ENCODE data around the gene CD28. TPM values are rescaled to one million over a fixed set of nuclear protein-coding genes. Genes with fewer than 3 reads are reported as not detected.

Gene CD28
- polyA plus RNA-seq, 3 donors from 2014 or later = 0.04 to 0.37 (median 0.13) TPM

DNA sequence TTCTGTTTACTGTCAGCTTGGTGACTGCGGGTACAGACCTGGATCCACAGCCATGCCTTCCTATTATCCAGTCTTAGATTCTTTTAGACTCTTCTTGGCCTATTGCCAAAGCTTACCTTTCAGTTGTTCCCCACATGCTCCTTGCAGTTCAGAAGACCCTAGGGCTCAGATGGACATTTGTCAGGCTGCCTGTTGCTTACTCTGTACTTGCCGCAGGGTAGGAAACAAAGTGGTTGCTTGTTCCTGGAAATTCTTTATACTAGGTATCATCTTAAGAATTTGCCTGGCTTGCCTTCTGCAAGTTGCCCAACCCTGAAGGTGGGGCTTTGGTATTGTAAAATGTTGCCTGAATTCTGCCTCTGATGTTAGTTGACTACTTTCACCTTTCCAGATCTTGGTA is 24.4 kb downstream of the CD28 start:
- Mint-ChIP-seq H3K4me1 (no peaks in the 10 kb centered on the region), H3K27ac (no peak overlapping the region), H3K9me3 (no peaks in the 10 kb centered on the region), H3K27me3 (ENCODE audit: low read depth in 3 of 3) (peaks cover 0 to 6% (median 5%) of the 10 kb centered on the region in 3 donors), H3K4me3 (no peak overlapping the region), H3K36me3 (peaks cover 0 to 3% (median 0%) of the 10 kb centered on the region in 3 donors)
- DNase-seq = no peak

DNA sequence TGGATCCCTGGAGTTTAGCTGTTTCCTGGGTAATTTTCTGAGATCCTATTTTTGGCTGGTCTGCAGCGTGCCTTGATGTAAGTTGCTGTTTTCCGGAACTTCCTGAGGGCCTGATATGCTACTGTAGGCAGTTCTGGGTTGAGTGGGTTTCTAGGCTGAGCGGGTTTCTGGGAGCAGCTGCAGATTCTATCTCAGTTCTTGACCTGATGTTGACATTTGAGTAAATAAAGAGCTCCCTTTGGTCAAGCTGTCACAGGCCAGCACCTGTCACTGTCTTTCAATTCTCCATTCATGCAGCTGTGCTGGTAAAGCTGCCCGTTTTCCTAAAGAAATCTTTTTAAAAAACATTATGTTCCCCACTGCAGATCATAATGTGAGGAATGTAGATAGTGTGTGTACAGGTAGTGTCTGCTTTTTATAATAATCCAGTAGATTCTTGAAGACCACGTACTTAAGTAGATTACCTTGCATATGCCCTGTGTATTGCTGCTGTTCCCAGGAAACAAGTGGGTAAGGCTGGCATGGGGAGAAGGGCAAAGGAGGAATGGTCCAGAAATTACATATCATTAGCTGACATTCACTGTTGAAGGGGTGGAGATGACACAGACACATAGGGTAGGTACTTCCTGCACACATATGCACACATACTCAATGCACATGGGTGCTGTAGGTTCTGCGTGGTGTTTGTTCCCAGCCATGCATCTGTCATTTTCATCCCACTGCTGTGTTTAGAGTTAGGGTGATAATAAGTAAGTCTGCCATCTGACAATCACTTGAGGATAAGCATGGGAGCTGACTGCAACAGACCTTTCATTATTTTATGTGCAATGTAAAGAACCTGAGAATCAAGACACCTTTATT is 25.9 kb downstream of the CD28 start:
- Mint-ChIP-seq H3K27ac (no peak overlapping the region), H3K36me3 (no peaks in the 10 kb centered on the region), H3K9me3 (no peaks in the 10 kb centered on the region), H3K4me3 (no peak overlapping the region), H3K4me1 (no peaks in the 10 kb centered on the region), H3K27me3 (ENCODE audit: low read depth in 3 of 3) (peaks cover 0 to 6% (median 5%) of the 10 kb centered on the region in 3 donors)
- no peak for DNase-seq

DNA sequence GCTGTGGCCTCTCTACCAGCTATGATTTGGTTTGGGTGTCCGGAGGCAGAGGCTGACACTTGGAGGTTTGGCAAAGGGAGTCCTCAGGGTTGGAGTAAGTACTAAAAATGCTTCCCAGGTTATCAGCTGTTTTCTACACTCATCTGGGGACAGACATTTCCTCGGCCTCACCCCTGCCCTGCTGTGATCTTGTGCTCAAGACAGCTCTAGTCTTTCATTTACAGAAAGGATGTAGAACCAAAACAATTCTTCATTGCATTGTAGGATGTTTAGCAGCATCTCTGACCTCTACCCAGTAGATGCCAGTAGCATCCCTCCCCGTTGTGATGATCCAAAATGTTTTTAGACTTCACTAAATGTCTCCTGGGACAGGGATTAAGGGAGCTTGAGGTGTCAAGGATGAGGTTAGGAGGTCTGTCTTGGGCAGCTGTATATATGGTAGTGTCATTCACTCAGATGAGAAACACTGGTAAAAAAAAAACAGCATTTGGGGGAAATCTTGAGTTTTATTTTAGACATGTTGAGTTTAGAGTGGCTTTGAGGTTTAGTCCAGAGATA is 26.6 kb downstream of the CD28 start:
- Mint-ChIP-seq H3K4me1 (no peaks in the 10 kb centered on the region), H3K27ac (no peak overlapping the region), H3K9me3 (no peaks in the 10 kb centered on the region), H3K27me3 (ENCODE audit: low read depth in 3 of 3) (peaks cover 0 to 5% (median 5%) of the 10 kb centered on the region in 3 donors), H3K36me3 (no peaks in the 10 kb centered on the region), H3K4me3 (no peak overlapping the region)
- no peak for DNase-seq

DNA sequence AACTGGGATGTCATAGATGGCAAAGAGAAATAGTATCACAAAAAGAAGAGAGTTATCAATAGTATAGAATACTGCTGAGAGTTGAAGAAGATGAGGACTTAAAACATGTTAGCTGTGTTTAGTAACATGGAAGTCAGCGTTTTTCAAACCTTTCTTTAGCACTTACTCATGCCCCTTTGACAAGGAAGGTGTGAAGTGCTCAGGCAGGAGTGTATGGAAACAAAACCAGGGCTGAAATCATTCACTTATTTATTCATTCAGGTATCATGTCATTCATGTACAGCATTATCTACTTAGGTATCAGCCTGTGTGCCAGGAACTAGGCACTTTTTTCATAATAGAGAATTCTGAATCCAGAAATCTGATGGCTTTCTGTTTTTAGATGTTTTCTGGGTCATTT is 27.2 kb downstream of the CD28 start:
- Mint-ChIP-seq H3K27me3 (ENCODE audit: low read depth in 3 of 3) (peaks cover 0 to 5% (median 5%) of the 10 kb centered on the region in 3 donors), H3K4me1 (no peaks in the 10 kb centered on the region), H3K36me3 (no peaks in the 10 kb centered on the region), H3K4me3 (no peak overlapping the region), H3K9me3 (no peaks in the 10 kb centered on the region), H3K27ac (no peak overlapping the region)
- no peak for DNase-seq

DNA sequence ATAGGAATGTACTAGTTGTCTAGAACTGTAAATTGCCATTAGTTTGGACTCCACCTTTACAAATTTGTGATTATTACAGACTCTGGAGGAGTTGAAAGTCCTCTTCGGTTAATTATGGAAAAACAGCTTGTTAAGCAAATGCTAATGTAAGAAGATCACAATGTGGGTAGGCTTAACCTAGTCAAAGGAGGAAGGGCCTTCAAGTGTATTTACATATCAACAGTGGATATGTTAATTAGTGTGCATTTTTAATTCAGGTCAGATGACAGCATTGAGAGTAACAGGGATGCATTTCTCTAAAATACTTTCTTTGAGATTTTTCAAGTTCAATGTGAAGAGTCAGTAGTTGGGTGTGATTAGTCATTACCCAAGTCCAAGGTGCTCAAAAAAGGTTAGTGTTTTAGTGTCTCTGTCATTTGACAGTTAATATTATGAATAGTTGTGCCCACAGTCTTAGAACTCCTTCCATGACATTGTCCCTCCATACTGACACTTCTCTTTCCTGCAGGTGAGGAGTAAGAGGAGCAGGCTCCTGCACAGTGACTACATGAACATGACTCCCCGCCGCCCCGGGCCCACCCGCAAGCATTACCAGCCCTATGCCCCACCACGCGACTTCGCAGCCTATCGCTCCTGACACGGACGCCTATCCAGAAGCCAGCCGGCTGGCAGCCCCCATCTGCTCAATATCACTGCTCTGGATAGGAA is 28.0 kb downstream of the CD28 start:
- Mint-ChIP-seq H3K9me3 (no peaks in the 10 kb centered on the region), H3K4me1 (no peaks in the 10 kb centered on the region), H3K27ac (no peak overlapping the region), H3K27me3 (ENCODE audit: low read depth in 3 of 3) (peaks cover 2 to 5% (median 5%) of the 10 kb centered on the region in 3 donors), H3K4me3 (no peak overlapping the region), H3K36me3 (no peaks in the 10 kb centered on the region)
- DNase-seq = no peak

DNA sequence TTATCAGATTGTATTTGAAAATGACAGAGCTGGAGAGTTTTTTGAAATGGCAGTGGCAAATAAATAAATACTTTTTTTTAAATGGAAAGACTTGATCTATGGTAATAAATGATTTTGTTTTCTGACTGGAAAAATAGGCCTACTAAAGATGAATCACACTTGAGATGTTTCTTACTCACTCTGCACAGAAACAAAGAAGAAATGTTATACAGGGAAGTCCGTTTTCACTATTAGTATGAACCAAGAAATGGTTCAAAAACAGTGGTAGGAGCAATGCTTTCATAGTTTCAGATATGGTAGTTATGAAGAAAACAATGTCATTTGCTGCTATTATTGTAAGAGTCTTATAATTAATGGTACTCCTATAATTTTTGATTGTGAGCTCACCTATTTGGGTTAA is 30.9 kb downstream of the CD28 start:
- peaks cover 0 to 5% (median 2%) of the 10 kb centered on the region in 3 donors for H3K27me3 Mint-ChIP-seq (ENCODE audit: low read depth in 3 of 3)
- no peaks in the 10 kb centered on the region for H3K36me3 Mint-ChIP-seq
- no peak overlapping the region for H3K4me3 Mint-ChIP-seq
- H3K4me1 Mint-ChIP-seq = peaks cover 9 to 16% of the 10 kb centered on the region in 2 donors
- no peak for DNase-seq
- no peak overlapping the region for H3K27ac Mint-ChIP-seq
- H3K9me3 Mint-ChIP-seq = no peaks in the 10 kb centered on the region

DNA sequence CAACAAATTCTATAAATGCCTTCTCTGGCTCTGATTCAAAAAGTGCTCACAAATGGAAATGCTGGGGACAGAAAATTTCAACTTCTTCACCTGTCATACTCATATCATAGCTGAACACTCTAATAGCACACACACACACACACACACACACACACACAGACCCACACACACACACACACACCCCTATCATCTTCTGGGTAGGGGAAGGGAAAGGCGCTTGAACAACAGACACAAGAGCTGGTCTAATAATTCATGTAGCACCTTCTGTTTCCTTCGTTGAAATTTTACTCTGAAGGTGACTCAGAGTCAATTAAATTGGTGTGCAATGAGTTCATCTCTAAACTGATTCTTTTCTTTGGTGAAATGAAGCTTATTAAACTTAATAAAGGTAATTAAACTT is 32.9 kb downstream of the CD28 start:
- Mint-ChIP-seq H3K9me3 (no peaks in the 10 kb centered on the region), H3K27me3 (ENCODE audit: low read depth in 3 of 3) (peaks cover 0 to 4% (median 2%) of the 10 kb centered on the region in 3 donors), H3K27ac (no peak overlapping the region), H3K36me3 (no peaks in the 10 kb centered on the region), H3K4me1 (peaks cover 9 to 16% of the 10 kb centered on the region in 2 donors), H3K4me3 (no peak overlapping the region)
- no peak for DNase-seq

DNA sequence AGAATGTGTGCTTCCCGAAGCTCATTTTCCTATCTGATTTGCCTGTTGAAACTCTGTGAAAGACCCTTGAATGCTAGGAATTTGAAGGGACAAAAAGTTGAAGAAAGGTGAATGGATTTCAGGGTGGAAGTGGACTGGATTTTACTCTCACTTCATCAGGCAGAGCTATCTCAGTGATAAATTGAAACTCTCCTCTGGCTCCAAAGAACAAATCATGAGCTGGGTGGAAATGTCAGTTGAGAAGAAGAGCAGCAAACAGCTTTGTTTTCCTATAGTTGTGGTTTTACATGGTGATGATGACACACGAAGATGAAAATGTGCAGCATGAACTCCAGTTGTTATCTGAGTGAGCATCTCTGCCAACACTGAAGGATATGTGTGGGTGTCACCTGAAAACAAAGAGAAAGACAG is 34.4 kb downstream of the CD28 start:
- no peak for DNase-seq

DNA sequence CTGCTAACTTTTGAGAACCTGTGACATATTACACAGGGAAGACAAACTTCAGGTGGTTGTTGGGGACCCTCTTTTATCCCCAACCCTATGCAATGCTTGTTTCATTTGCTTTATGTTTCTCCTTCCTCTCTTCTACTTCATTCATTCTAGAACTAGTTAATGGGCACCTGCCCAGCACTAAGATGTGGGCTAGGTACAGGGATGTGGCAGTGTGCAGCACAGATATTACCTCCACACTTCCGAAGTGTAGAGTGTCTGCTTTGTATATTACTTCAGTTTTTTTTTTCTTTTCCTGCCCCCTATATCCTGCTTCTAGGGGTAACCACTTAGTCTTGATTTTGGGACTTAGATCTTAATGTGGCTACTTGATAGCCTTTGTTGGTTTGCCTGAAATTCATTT is 35.1 kb downstream of the CD28 start:
- no peaks in the 10 kb centered on the region for H3K9me3 Mint-ChIP-seq
- no peaks in the 10 kb centered on the region for H3K36me3 Mint-ChIP-seq
- peaks cover 9 to 16% of the 10 kb centered on the region in 2 donors for H3K4me1 Mint-ChIP-seq
- H3K4me3 Mint-ChIP-seq = no peak overlapping the region
- DNase-seq = no peak
- peaks cover 0 to 5% (median 2%) of the 10 kb centered on the region in 3 donors for H3K27me3 Mint-ChIP-seq (ENCODE audit: low read depth in 3 of 3)
- H3K27ac Mint-ChIP-seq = peak overlapping the region in 1 of 6 donors; percentile 28

More for the DNA sequence above, 34.4 kb downstream of the CD28 start:
- no peaks in the 10 kb centered on the region for H3K36me3 Mint-ChIP-seq
- no peak overlapping the region for H3K4me3 Mint-ChIP-seq
- H3K27me3 Mint-ChIP-seq (ENCODE audit: low read depth in 3 of 3) = peaks cover 0 to 4% (median 2%) of the 10 kb centered on the region in 3 donors
- H3K27ac Mint-ChIP-seq = peak overlapping the region in 3 of 6 donors; percentile 30 to 58 (median 47)
- H3K4me1 Mint-ChIP-seq = peaks cover 9 to 16% of the 10 kb centered on the region in 2 donors
- no peaks in the 10 kb centered on the region for H3K9me3 Mint-ChIP-seq

DNA sequence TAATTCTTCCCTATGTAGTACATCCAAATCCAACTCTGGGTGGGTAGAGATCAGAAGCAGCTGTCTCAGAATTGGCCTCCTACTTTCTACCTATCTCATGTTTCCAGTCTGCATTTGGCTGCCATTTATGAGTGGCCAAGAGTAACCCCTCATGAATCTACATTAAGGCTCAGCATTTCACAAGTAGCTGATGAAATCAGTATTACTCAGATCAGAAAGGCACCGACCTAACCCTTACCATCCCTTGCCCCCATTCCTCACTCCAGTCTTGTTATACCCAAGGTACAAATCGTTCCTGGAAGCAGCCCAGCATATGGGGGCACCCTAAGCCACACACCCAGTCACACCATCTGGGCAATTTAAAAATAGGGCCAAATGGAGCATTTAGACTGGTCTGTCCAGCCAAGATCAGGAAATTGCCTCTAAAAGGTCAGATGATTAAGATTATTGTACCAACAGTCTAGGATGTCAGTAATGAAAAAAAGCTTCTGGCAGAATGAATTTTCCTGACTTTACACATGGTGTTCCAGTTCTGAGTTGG is 37.1 kb downstream of the CD28 start:
- no peaks in the 10 kb centered on the region for H3K36me3 Mint-ChIP-seq
- DNase-seq = no peak
- peaks cover 9 to 16% of the 10 kb centered on the region in 2 donors for H3K4me1 Mint-ChIP-seq
- no peak overlapping the region for H3K4me3 Mint-ChIP-seq
- H3K27me3 Mint-ChIP-seq (ENCODE audit: low read depth in 3 of 3) = peaks cover 0 to 5% (median 2%) of the 10 kb centered on the region in 3 donors
- no peak overlapping the region for H3K27ac Mint-ChIP-seq
- no peaks in the 10 kb centered on the region for H3K9me3 Mint-ChIP-seq

DNA sequence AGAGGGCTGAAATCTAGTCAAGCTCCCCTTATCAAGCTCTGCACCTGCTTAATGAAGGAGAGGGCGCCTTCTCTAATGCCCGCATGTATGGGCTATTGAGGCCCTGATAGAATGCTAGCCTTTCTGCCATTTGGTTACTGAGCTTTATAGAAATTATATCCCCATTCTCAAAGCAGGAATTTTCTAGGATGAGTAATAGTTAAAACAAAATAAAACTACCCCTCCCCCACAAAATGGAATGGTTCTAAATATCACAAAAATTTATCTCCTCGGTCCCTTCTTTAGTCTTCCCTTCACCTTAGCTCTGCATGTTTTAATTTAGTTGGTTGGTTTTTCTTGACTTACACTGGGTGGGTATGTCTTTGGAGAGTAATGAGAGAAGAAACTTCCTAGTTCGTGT is 37.7 kb downstream of the CD28 start:
- no peak overlapping the region for H3K4me3 Mint-ChIP-seq
- no peak overlapping the region for H3K27ac Mint-ChIP-seq
- H3K9me3 Mint-ChIP-seq = no peaks in the 10 kb centered on the region
- H3K36me3 Mint-ChIP-seq = no peaks in the 10 kb centered on the region
- H3K4me1 Mint-ChIP-seq = peaks cover 9 to 16% of the 10 kb centered on the region in 2 donors
- no peak for DNase-seq
- H3K27me3 Mint-ChIP-seq (ENCODE audit: low read depth in 3 of 3) = peaks cover 0 to 5% (median 2%) of the 10 kb centered on the region in 3 donors

DNA sequence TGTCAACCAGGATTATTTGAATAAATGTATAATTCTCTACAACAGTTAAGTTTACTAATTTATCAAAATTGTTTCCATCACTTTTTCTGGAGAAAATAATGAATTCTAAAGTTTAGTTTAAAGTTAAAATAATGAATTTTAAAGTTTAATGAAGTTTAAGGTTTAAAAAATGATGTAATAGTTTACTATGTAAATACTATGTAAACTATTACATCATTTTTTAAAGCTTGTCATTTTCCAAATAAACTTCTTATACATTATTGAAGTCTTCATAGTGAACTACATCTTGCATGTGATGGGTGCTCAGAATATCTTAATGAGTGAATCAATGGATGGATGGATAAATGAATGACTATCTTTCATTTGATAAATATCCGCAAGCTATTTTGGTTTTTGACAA is 38.8 kb downstream of the CD28 start:
- Mint-ChIP-seq H3K36me3 (no peaks in the 10 kb centered on the region), H3K27me3 (ENCODE audit: low read depth in 3 of 3) (peaks cover 0 to 3% (median 2%) of the 10 kb centered on the region in 3 donors), H3K4me1 (peaks cover 9 to 16% of the 10 kb centered on the region in 2 donors), H3K9me3 (no peaks in the 10 kb centered on the region), H3K27ac (no peak overlapping the region), H3K4me3 (no peak overlapping the region)
- no peak for DNase-seq

DNA sequence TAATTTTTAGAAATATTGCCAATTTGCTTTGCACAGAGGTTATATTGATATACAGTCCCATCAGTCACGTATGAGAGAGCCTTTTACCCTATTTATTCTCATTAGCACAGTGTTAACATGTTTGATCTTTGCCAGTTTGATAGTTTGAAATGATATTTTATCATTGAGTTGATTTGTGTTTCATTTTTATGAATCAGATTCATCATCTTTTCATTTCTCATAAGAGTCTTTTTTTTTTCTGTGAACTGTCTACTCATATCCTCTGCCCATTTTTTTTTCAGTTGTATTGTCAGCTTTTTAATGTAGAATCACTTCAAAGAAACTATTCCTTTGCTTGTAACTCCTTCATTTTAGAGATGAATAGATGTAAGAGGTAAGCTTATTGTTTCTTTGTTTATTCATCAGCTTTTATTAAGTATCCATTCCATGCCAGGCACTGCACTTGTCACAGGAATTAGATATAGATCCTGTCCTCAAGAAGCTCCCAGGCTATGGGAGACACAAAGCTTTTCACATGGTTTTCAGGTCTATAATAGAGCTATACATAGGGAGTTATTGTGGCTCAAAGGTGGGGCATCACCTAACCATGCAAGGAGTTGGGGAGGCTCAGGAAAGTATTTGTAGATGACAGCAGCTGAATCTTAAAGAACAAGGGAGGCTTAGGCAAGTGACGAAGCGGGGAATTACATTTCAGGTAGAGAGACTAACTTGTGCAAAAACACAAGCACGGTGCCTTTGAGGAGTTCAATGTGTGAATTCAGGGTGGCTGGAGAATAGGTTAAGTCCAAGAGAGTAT is 42.1 kb downstream of the CD28 start:
- Mint-ChIP-seq H3K27ac (no peak overlapping the region), H3K4me3 (no peak overlapping the region), H3K9me3 (no peaks in the 10 kb centered on the region), H3K27me3 (ENCODE audit: low read depth in 3 of 3) (peaks cover 0 to 1% (median 0%) of the 10 kb centered on the region in 3 donors), H3K4me1 (no peaks in the 10 kb centered on the region), H3K36me3 (no peaks in the 10 kb centered on the region)
- no peak for DNase-seq

All from immature natural killer cell (primary cell).